ENCODE data around the gene JPT1. TPM values are rescaled to one million over a fixed set of nuclear protein-coding genes. Genes with fewer than 3 reads are reported as not detected.
"Not testable (repeated sequence)": the region's sequence is repeated elsewhere in the genome, so short reads cannot be mapped to it uniquely, and the experiment has no call there.

Gene JPT1
- total RNA-seq, 2 donors from 2014 or later, result 191 to 343 TPM

DNA sequence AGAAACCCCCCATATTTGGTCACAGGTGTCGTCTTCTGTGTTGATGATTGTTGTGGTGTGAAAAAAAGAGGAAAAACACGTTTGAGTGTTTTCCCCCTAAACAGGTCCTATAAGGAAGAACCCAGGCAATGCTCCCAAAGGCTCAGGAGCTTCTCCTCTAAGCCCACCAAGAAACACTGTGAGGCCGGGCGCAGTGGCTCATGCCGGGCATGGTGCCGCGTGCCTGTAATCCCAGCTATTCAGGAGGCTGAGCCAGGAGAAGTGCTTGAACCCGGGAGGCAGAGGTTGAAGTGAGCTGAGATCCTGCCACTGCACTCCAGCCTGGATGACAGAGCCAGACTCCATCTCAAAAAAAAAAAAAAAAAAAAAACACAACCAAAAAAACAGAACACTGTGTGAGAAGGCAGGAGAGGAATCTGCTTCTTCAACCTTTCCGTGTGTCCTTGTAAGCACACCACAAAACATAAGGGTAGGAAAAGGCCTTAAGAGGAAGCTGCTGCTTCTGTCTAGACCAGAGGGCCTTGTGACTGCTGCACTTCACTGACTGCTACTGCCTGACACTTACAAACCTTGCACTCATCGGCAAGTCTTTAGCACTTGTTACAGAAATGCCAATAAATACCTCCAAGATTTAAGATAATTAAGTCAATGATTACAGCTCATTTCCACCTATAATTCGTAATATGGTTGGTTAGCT is 9.3 kb downstream of the JPT1 start:
- Mint-ChIP-seq H3K9me3 (no peaks in the 10 kb centered on the region), H3K4me3 (no peak overlapping the region), H3K27ac (no peak overlapping the region), H3K36me3 (ENCODE audit: low read depth) (peaks cover 98% of the 10 kb centered on the region), H3K4me1 (peaks cover 15% of the 10 kb centered on the region), H3K27me3 (no peaks in the 10 kb centered on the region)
- ATAC-seq (replicated peaks), result no peak

DNA sequence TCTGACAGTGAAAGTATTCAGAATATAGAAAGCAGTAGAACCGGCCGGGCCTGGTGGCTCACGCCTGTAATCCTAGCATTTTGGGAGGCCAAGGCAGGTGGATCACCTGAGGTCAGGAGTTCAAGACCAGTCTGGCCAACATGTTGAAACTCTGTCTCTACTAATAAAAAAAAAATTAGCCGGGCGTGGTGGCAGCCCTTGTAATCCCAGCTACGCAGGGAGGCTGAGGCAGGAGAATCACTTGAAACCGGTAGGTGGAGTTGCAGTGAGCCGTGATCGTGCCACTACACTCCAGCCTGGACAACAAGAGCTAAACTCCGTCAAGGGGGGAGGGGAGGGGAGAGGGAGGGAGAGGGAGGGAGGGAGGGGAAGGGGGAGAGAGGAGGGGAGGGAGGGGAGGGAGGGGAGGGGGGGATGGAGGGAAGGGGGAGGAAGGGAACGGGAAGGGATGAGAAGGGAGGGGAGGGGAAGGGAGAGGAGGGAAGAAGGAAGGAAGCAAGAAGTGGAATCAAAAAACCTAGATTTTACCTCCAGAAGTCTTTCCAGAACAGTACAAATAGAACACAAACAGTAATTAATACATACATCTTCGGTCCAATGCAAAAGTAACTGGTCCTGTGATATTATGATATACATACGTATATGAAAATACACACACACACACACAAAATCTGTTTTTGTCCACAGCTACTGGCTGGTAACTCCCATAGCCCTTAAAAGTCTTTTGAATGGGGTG is 11.9 kb downstream of the JPT1 start:
- H3K36me3 Mint-ChIP-seq (ENCODE audit: low read depth), result peaks cover 95% of the 10 kb centered on the region
- no peaks in the 10 kb centered on the region for H3K9me3 Mint-ChIP-seq
- H3K4me1 Mint-ChIP-seq, result peaks cover 5% of the 10 kb centered on the region
- no peak overlapping the region for H3K4me3 Mint-ChIP-seq
- no peaks in the 10 kb centered on the region for H3K27me3 Mint-ChIP-seq
- no peak for ATAC-seq (replicated peaks)
- H3K27ac Mint-ChIP-seq, result no peak overlapping the region

DNA sequence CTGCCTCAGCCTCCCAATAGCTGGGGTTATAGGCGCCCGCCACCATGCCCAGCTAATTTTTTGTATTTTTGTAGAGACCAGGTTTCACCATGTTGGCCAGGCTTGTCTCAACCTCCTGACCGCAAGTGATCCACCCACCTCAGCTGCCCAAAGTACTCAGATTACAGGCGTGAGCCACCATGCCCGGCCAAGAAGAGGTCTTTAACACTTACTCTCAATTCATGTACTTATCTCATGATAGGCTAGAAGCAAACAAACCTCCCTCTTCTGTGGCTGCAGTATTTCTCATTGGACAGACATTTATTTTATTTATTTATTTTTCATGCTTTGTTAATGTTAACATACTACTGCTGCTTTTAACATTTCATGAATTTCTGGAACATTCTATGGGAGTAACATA is 15.8 kb downstream of the JPT1 start:
- Mint-ChIP-seq H3K4me3 (no peak overlapping the region), H3K9me3 (no peaks in the 10 kb centered on the region), H3K4me1 (no peaks in the 10 kb centered on the region), H3K27ac (no peak overlapping the region), H3K27me3 (no peaks in the 10 kb centered on the region), H3K36me3 (ENCODE audit: low read depth) (peaks cover 76% of the 10 kb centered on the region)
- no peak for ATAC-seq (replicated peaks)

- H3K27me3 Mint-ChIP-seq, result not testable (repeated sequence)
Observed at GRCh38 chr17:75137762-75138161, 16.6 kb downstream of the JPT1 start.

GRCh38 chr17:75135946-75136345 is 18.4 kb downstream of the JPT1 start:
- no peak for ATAC-seq (replicated peaks)
- Mint-ChIP-seq H3K9me3 (no peaks in the 10 kb centered on the region), H3K4me3 (no peak overlapping the region), H3K27ac (peak overlapping the region; percentile 41), H3K4me1 (no peaks in the 10 kb centered on the region), H3K36me3 (ENCODE audit: low read depth) (peaks cover 52% of the 10 kb centered on the region), H3K27me3 (no peaks in the 10 kb centered on the region)

More at GRCh38 chr17:75137762-75138161, 16.6 kb downstream of the JPT1 start:
- H3K4me1 Mint-ChIP-seq; H3K4me3 Mint-ChIP-seq; H3K9me3 Mint-ChIP-seq; H3K27ac Mint-ChIP-seq; ATAC-seq (replicated peaks): not testable (repeated sequence)
- H3K36me3 Mint-ChIP-seq (ENCODE audit: low read depth), result peaks cover 69% of the 10 kb centered on the region

- H3K4me1 Mint-ChIP-seq, result peaks cover 3% of the 10 kb centered on the region
Observed at GRCh38 chr17:75135452-75135851, 18.9 kb downstream of the JPT1 start.

GRCh38 chr17:75133607-75134347 is 20.5 kb downstream of the JPT1 start:
- peaks cover 51% of the 10 kb centered on the region for H3K36me3 Mint-ChIP-seq (ENCODE audit: low read depth)
- H3K4me1 Mint-ChIP-seq; H3K27ac Mint-ChIP-seq; ATAC-seq (replicated peaks); H3K4me3 Mint-ChIP-seq; H3K9me3 Mint-ChIP-seq; H3K27me3 Mint-ChIP-seq: not testable (repeated sequence)

More at GRCh38 chr17:75135452-75135851, 18.9 kb downstream of the JPT1 start:
- H3K36me3 Mint-ChIP-seq (ENCODE audit: low read depth), result peaks cover 51% of the 10 kb centered on the region
- ATAC-seq (replicated peaks), result no peak
- peak overlapping the region; percentile 41 for H3K27ac Mint-ChIP-seq
- H3K27me3 Mint-ChIP-seq, result no peaks in the 10 kb centered on the region
- H3K4me3 Mint-ChIP-seq, result no peak overlapping the region
- no peaks in the 10 kb centered on the region for H3K9me3 Mint-ChIP-seq

DNA sequence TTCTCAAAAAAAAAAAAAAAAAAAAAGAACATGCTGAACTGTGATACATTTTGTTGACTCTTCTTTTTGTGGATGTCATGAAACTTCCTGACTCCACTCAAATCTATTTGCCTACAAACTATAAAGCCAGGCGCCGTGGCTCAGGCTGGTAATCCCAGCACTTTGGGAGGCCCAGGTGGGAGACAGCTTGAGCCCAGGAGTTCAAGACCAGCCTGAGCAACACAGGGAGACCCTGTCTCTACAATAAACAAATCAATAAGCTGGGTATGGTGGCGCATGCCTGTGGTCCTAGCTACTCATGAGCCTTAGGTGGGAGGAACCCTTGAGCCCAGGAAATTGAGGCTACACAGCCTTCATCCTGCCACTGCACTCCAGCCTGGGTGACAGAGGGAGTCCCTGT is 21.3 kb downstream of the JPT1 start:
- no peaks in the 10 kb centered on the region for H3K9me3 Mint-ChIP-seq
- no peak overlapping the region for H3K27ac Mint-ChIP-seq
- no peak for ATAC-seq (replicated peaks)
- H3K4me1 Mint-ChIP-seq, result peaks cover 6% of the 10 kb centered on the region
- peak overlapping the region; percentile 85 for H3K4me3 Mint-ChIP-seq
- no peaks in the 10 kb centered on the region for H3K27me3 Mint-ChIP-seq
- H3K36me3 Mint-ChIP-seq (ENCODE audit: low read depth), result peaks cover 47% of the 10 kb centered on the region

DNA sequence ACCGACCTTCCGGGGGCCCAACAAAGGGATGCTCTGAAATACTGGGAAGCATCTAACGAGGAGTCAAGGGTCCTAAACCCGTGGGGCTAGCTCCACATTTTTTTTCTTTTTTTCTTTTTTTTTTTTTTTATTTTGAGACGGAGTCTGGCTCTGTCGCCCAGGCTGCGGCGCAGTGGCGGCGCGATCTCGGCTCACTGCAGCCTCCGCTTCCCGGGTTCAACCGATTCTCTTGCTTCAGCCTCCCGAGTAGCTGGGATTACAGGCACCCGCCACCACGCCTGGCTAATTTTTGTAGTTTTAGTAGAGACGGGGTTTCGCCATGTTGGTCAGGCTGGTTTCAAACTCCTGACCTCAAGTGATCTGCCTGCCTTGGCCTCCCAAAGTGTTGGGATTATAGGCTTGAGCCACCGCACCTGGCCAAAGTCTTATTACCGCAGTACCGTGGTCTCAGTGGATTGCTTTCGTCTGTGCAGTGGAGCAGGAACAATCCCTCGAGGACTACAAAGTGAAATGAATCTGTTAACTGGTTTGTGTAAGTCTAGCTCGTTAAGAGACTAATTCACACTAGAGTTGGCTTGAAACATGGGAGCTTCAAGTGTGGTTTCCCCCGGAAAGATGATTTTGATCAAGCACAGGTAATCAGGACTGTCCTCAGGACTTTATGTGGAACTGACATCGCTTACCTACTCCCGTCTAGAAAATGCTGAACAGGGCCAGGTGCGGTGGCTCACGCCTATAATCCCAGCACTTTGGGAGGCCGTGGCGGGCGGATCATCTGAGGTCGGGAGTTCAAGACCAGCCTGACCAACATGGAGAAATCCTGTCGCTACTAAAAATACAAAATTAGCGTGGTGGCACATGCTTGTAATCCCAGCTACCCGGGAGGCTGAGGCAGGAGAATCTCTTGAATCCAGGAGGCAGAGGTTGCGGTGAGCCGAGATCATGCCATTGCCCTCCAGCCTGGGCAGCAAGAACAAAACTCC is 22.0 kb downstream of the JPT1 start:
- Mint-ChIP-seq H3K4me3 (peak overlapping the region; percentile 85), H3K36me3 (ENCODE audit: low read depth) (peaks cover 43% of the 10 kb centered on the region), H3K27ac (peak overlapping the region; percentile 88)
- not testable (repeated sequence) for H3K4me1 Mint-ChIP-seq; H3K27me3 Mint-ChIP-seq; ATAC-seq (replicated peaks); H3K9me3 Mint-ChIP-seq

DNA sequence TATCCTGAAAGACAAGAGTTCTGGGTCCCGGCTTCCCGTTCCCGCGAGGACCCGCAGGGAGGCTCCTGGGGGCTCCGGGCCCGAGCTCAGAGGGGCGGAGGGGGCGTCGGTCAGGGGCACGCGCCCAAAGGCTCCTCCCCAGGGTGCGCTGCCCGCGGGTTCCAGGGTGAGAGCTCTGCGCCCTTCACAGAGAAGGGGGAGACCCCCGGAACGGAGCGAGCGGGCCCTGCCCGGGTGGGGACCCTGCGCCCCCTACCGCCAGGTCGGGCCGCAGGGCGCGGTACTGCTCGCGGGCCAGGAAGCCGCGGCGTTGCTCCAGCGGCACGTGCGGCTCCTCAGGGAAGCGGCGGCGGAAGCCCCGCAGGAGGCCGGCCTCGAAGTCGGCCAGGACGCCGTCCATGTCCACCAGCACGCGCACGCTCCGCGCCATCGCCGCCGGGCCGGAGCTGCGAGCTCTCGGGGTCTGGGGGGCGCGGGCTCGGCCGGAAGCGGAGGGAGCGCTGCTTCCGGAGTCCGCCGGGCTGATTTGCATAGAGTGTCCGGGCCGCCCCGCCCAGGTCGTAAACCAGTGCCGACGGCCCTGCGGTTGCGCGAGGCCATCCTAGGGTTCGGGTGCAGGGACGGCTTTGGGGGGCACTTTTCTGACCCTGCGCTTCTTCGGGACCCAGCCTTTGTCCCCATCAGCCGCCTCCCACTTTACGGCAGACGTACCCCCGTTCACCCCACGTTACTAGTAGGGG is 22.9 kb downstream of the JPT1 start, which contains the start of gene NT5C:
Gene NT5C (minus strand): TSS at position 465 of the 740 bp plus-strand sequence. CDS start 35 bp downstream, at position 430.
- Mint-ChIP-seq H3K36me3 (ENCODE audit: low read depth) (peaks cover 36% of the 10 kb centered on the region), H3K4me3 (peak within 1 kb of the TSS; percentile 85), H3K27ac (peak within 1 kb of the TSS; percentile 88), H3K4me1 (peaks cover 6% of the 10 kb centered on the region), H3K27me3 (no peaks in the 10 kb centered on the region), H3K9me3 (no peaks in the 10 kb centered on the region)
- ATAC-seq (replicated peaks), result peak; percentile 94

- peaks cover 12% of the 10 kb centered on the region for H3K4me1 Mint-ChIP-seq
- H3K36me3 Mint-ChIP-seq (ENCODE audit: low read depth), result peaks cover 29% of the 10 kb centered on the region
- peak; percentile 39 for ATAC-seq (replicated peaks)
- peak overlapping the region; percentile 86 for H3K27ac Mint-ChIP-seq
- no peaks in the 10 kb centered on the region for H3K27me3 Mint-ChIP-seq
- H3K4me3 Mint-ChIP-seq, result peak overlapping the region; percentile 85
- no peaks in the 10 kb centered on the region for H3K9me3 Mint-ChIP-seq
Observed at GRCh38 chr17:75130632-75131277, 23.6 kb downstream of the JPT1 start.

GRCh38 chr17:75130059-75130631 is 24.2 kb downstream of the JPT1 start:
- H3K27me3 Mint-ChIP-seq, result no peaks in the 10 kb centered on the region
- peak overlapping the region; percentile 85 for H3K4me3 Mint-ChIP-seq
- H3K27ac Mint-ChIP-seq, result peak overlapping the region; percentile 86
- peaks cover 15% of the 10 kb centered on the region for H3K4me1 Mint-ChIP-seq
- peaks cover 23% of the 10 kb centered on the region for H3K36me3 Mint-ChIP-seq (ENCODE audit: low read depth)
- no peaks in the 10 kb centered on the region for H3K9me3 Mint-ChIP-seq
- no peak for ATAC-seq (replicated peaks)

Measured in activated T-helper 17 cell treated with anti-CD3 and anti-CD28 coated beads, Interleukin-2, amount 50 U/mL, for 72 hours (primary cell).